Head of caudate nucleus (tissue), 42 donors: Measurements from ENCODE around the gene USP16.
"Not testable (repeated sequence)": the region's sequence is repeated elsewhere in the genome, so short reads cannot be mapped to it uniquely, and the experiment has no call there.

Experiments
- DNase-seq, 42 donors: peaks; one replicate each; pipeline versions ENCODE4 v3.0.0 to v3.0.0-alpha.2; 2020 to 2021; ENCODE audit warnings: mixed read lengths in 7 of 42
- intact Hi-C: fragments of 100-400 bp; cut with DNase I; formaldehyde crosslinking; loops from one replicate; pipeline ENCODE4 v1.15.0; 2022

USP16 gene

GRCh38 chr21:29029524-29029923 is 5.1 kb downstream of the USP16 start:
- intact Hi-C loops, result no loop called here
- no peak for DNase-seq

- intact Hi-C loops, result no loop called here
- DNase-seq, result no peak
Measured at GRCh38 chr21:29030909-29031308, 6.4 kb downstream of the USP16 start.

- intact Hi-C loops, result no loop called here
- DNase-seq, result no peak
Measured at GRCh38 chr21:29033301-29033700, 8.8 kb downstream of the USP16 start.

GRCh38 chr21:29033871-29034270 is 9.4 kb downstream of the USP16 start:
- intact Hi-C loops, result no loop called here
- no peak for DNase-seq

GRCh38 chr21:29034678-29035077 is 10.2 kb downstream of the USP16 start:
- no peak for DNase-seq
- intact Hi-C loops, result no loop called here

GRCh38 chr21:29052224-29052623 is 27.8 kb downstream of the USP16 start:
- intact Hi-C loops, result no loop called here
- no peak for DNase-seq

- intact Hi-C loops, result no loop called here
- DNase-seq, result no peak
Measured at GRCh38 chr21:29053011-29053553, 28.6 kb downstream of the USP16 start.

GRCh38 chr21:29053656-29054055 is 29.2 kb downstream of the USP16 start:
- DNase-seq, result no peak
- intact Hi-C loops, result no loop called here

- intact Hi-C loops, result no loop called here
- DNase-seq, result no peak
Measured at GRCh38 chr21:29055080-29055479, 30.6 kb downstream of the USP16 start.

- no peak for DNase-seq
- intact Hi-C loops, result no loop called here
Measured at GRCh38 chr21:29056005-29056404, 31.5 kb downstream of the USP16 start.

GRCh38 chr21:29056538-29057050 is 32.1 kb downstream of the USP16 start:
- intact Hi-C loops, result no loop called here
- DNase-seq, result no peak

GRCh38 chr21:29064850-29065481 is 40.5 kb downstream of the USP16 start:
- intact Hi-C loops, result no loop called here
- DNase-seq, result no peak

GRCh38 chr21:29072873-29073221 is 48.4 kb downstream of the USP16 start:
- intact Hi-C loops, result loop anchor here (5.0 kb wide), 2 partner anchors 71 to 224 kb away; partner anchors contain the start of gene BACH1
- DNase-seq, result no peak

- intact Hi-C loops, result loop anchor here (5.0 kb wide), 2 partner anchors 71 to 224 kb away; partner anchors contain the start of gene BACH1
- DNase-seq, result peak; percentile 96 to 100 (median 99)
Measured at GRCh38 chr21:29073222-29074006, 48.9 kb downstream of the USP16 start, which contains the start of gene CCT8. CCT8 (minus strand) TSS chr21:29073648; CDS start chr21:29073590, 58 bp downstream.

GRCh38 chr21:29074007-29074376 is 49.5 kb downstream of the USP16 start:
- intact Hi-C loops, result loop anchor here (5.0 kb wide), 2 partner anchors 72 to 223 kb away; partner anchors contain the start of gene BACH1
- no peak for DNase-seq

- intact Hi-C loops, result loop anchor here (5.0 kb wide), 2 partner anchors 72 to 223 kb away; partner anchors contain the start of gene BACH1
Measured at GRCh38 chr21:29074783-29075182, 50.3 kb downstream of the USP16 start.

GRCh38 chr21:29075706-29076466 is 51.4 kb downstream of the USP16 start:
- DNase-seq, result no peak
- intact Hi-C loops, result no loop called here

More at GRCh38 chr21:29074783-29075182, 50.3 kb downstream of the USP16 start:
- no peak for DNase-seq

- intact Hi-C loops, result not testable (repeated sequence)
- DNase-seq, result peak in 39 of 42 donors; percentile 32 to 90 (median 68)
Measured at GRCh38 chr21:29076731-29077640, 52.5 kb downstream of the USP16 start.
